GM12864 (cell line): ENCODE measurements around the gene ERP27.

Experiments
- DNase-seq: peaks from one replicate; pipeline ENCODE4 v3.0.0-alpha.2; 2011; ENCODE audit warnings: low read depth
- H3K4me3 ChIP-seq: 2 replicates; pipeline ENCODE4 v1.5.1; 2011; ENCODE audit warnings: mild to moderate bottlenecking, low read depth, low read length, control low read depth
- TF ChIP-seq, protein P1 (sequence below): IDR thresholded peaks from 2 replicates; pipeline ENCODE4 v1.5.1; 2011; ENCODE audit warnings: low read depth, mild to moderate bottlenecking, moderate library complexity, low read length, control low read depth, inconsistent platforms; ENCODE audit errors: missing control alignments

The ERP27 gene

DNA sequence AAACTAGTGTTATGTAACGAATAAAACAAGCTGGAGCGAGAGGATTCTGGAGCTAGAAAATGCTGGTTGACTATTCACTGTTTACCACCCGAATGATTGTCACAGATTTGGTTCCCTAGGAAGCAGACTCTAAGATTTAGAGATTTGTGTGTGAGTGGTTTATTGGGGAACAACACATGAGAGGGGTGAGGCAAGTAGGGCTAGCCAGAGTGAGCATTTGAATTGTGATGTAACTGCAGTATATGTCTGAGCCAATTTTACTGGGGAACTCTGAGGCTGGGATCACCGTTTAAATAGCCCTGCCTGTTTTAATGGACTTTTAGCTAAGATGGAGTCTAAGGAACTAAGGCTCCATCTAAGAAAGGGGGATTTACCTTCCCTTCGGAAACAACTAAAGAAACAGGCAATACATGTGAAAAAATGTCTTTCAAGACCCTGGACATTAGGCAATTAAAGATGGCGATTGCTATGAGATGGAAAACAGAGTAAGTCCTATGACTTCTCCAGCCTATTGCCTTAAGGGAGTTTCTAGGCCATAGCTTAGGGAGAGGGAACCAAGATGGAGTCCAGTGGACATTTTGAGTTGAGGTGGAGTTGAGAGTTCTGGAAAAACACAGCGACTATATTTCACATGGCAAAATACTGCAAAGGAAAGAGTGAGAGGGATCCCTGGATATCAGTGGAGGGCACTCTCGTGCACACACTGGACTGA, 59.0 kb downstream of the ERP27 start:
- H3K4me3 ChIP-seq = no peak overlapping the region
- no peak for DNase-seq

DNA sequence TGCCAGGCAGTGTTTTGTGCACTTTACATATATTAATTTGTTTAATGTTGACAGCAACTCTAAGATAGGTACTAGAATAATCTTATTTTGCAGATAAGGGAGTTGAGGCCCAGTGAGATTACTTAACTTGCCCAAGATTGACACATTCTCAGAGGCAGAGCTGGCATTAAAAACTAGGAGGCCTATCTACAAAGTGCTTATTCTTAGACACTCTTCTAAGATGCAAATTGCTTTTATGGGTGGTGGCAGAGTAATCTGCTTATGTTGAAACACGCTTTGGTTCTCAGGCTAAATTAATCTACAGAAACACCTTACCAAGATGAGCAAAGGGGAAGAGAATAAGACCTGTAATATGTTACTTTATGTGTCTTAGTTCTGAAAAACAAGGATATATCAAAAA, 59.8 kb downstream of the ERP27 start:
- no peak overlapping the region for H3K4me3 ChIP-seq
- TF ChIP-seq, protein P1, sequence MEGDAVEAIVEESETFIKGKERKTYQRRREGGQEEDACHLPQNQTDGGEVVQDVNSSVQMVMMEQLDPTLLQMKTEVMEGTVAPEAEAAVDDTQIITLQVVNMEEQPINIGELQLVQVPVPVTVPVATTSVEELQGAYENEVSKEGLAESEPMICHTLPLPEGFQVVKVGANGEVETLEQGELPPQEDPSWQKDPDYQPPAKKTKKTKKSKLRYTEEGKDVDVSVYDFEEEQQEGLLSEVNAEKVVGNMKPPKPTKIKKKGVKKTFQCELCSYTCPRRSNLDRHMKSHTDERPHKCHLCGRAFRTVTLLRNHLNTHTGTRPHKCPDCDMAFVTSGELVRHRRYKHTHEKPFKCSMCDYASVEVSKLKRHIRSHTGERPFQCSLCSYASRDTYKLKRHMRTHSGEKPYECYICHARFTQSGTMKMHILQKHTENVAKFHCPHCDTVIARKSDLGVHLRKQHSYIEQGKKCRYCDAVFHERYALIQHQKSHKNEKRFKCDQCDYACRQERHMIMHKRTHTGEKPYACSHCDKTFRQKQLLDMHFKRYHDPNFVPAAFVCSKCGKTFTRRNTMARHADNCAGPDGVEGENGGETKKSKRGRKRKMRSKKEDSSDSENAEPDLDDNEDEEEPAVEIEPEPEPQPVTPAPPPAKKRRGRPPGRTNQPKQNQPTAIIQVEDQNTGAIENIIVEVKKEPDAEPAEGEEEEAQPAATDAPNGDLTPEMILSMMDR = no peak
- no peak for DNase-seq

More for the DNA sequence above, 59.0 kb downstream of the ERP27 start:
- TF ChIP-seq, protein P1 = no peak

DNA sequence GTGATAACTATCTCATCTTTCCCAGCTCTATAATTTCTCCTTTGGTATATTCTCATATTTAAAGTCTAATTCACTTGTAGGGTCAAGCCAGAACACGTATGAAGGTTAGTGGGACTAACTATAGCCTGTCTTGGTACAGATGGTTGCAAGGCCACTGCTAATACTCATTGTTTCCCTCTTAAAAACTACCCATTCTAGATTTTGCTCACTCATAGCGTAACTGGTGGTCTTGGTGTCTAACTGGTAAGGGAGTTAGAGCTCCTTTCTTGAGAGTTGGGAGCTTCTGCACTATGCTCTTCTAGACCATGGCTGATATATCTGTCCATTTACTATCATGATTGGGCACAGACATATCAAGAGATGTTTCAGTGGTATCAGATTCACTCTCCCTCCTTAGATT, 61.5 kb downstream of the ERP27 start:
- DNase-seq = no peak
- no peak overlapping the region for H3K4me3 ChIP-seq
- TF ChIP-seq, protein P1 = no peak

DNA sequence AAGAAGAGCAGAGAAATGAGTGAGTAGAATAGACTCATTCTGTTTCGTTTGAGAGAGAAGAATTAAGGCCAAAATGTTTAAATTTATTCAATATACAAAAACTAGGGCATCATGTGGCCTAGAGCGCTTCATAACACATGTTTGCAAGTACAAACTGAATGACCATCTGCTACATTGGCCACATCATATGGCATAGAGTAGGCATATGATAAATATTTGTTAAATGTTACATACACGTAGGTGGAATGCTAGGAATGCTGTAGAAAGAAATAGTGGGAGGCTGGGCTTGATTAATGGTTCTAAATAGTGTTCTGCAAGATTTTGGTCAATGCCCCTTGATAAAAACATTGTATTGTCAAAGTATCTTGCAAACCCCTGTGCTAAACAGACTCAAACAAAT, 63.5 kb downstream of the ERP27 start:
- H3K4me3 ChIP-seq = no peak overlapping the region
- no peak for DNase-seq
- TF ChIP-seq, protein P1 = no peak

DNA sequence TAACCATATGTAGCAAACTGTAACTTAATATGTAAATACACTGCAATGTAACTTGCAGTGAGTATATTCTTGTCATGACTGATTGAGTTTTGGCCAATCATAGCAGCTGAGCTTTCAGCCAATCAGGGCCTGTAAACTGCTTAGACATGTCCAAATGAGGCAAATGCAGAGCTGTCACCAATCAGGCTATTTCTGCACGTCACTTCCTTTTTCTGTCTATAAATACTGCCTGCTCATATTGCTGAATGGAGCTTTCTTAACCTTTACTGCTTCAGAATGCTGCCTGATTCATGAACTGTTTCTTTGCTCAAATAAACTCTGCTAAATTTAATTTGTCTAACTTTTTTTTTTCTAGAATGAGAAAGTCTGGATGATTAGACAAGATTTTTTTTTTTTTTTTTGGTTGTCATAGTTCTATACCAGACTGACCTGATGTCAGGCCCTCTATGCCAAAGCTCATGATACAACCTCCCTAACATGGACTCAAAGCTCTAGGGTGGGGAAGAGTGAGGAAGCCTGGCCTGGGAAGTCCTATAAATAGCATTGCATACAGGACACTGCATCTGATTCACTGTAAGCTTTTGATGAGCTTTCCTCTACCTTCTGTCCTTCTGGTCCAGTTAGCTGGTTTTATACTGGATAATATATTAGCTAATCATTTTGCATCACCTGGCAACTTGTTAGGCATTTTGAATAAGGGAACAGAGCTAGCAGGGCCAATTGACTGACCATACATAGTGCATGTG, 64.7 kb downstream of the ERP27 start:
- H3K4me3 ChIP-seq = no peak overlapping the region
- TF ChIP-seq, protein P1 = no peak
- no peak for DNase-seq

DNA sequence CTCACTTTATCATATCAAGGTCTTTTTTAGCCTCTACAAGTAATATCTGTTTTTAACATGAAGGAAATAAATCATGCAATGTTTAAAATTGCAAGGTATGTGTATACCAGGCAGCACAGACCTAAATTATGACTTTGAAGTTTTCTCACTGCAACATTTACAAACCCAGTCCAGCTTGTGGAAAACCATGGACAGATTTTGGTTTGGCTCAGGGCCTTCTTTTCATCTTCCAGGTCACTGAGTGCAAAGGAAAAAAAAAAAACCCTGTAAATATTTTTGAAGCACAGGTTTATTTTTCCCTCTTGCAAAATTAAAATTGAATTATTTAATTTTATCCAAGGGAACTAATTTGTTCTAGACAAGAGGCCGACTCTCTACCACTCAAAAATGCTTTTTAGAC, 66.5 kb downstream of the ERP27 start:
- H3K4me3 ChIP-seq = no peak overlapping the region
- TF ChIP-seq, protein P1 = no peak
- DNase-seq = no peak
